WTC11 (cell line): ENCODE measurements around the gene SYNPO2. TPM values are rescaled to one million over a fixed set of nuclear protein-coding genes. Genes with fewer than 3 reads are reported as not detected.
A peak's percentile ranks its signal among the peaks of the same experiment; 100 is the strongest.

Experiments used
- ATAC-seq: fragments of 200-7000 bp; cut with Tn5 transposase; 2 replicates; pipeline ENCODE4 v1.10.0; 2021; ENCODE audit warnings: mild to moderate bottlenecking, moderate library complexity
- CTCF ChIA-PET: fragments of 300-600 bp; sonication (Branson Sonifier 250); formaldehyde crosslinking; loops from one replicate; lab custom pipeline; 2021; ENCODE audit warnings: antibody characterized with exemption; lab: Charles Lee
- POLR2A ChIA-PET: fragments of 350-600 bp; sonication (Branson Sonifier 250); formaldehyde crosslinking; loops from one replicate; lab custom pipeline; 2021; ENCODE audit warnings: antibody characterized with exemption; lab: Charles Lee
- DNase-seq: peaks from one replicate; pipeline ENCODE4 v3.0.0; 2021; ENCODE audit warnings: low spot score
- H3K27ac Mint-ChIP-seq: 2 replicates; pipeline ENCODE4 v1.8.0; 2021; ENCODE audit warnings: mixed read lengths
- H3K27me3 Mint-ChIP-seq: 2 replicates; pipeline ENCODE4 v1.8.0; 2021; ENCODE audit warnings: low read depth, mild to moderate bottlenecking, moderate library complexity, mixed read lengths
- H3K36me3 Mint-ChIP-seq: 2 replicates; pipeline ENCODE4 v1.8.0; 2021; ENCODE audit warnings: mixed read lengths
- H3K4me1 Mint-ChIP-seq: 2 replicates; pipeline ENCODE4 v1.8.0; 2022; ENCODE audit warnings: mixed read lengths
- H3K4me3 Mint-ChIP-seq: 2 replicates; pipeline ENCODE4 v1.8.0; 2021; ENCODE audit warnings: mild to moderate bottlenecking, moderate library complexity, mixed read lengths
- H3K9me3 Mint-ChIP-seq: 2 replicates; pipeline ENCODE4 v1.8.0; 2021; ENCODE audit warnings: mixed read lengths
- CBFB ChIP-seq: sonication (generic); formaldehyde crosslinking; IDR thresholded peaks from 2 replicates; pipeline ENCODE4 v1.8.1; 2022; ENCODE audit warnings: mild to moderate bottlenecking, low read depth, missing genetic modification reagents
- JUN ChIP-seq: sonication (generic); formaldehyde crosslinking; IDR thresholded peaks from 2 replicates; pipeline ENCODE4 v1.8.0; 2023; ENCODE audit warnings: mild to moderate bottlenecking, missing genetic modification reagents
- NFE2L1 ChIP-seq: sonication (generic); formaldehyde crosslinking; IDR thresholded peaks from 2 replicates; pipeline ENCODE4 v1.8.1; 2023; ENCODE audit warnings: missing genetic modification reagents
- RORB ChIP-seq: fragments of 250-450 bp; sonication (Bioruptor Pico); IDR thresholded peaks from 2 replicates; pipeline ENCODE4 v1.9.0; 2021; ENCODE audit warnings: mild to moderate bottlenecking
- SOX15 ChIP-seq: fragments of 250-450 bp; sonication (Bioruptor Pico); IDR thresholded peaks from 2 replicates; pipeline ENCODE4 v1.9.0; 2021; ENCODE audit warnings: mild to moderate bottlenecking
- ZBTB21 ChIP-seq: sonication (generic); formaldehyde crosslinking; IDR thresholded peaks from 2 replicates; pipeline ENCODE4 v1.8.1; 2023; ENCODE audit warnings: mild to moderate bottlenecking, missing genetic modification reagents, borderline replicate concordance
- ZNF671 ChIP-seq: fragments of 250-450 bp; sonication (Bioruptor Pico); IDR thresholded peaks from 2 replicates; pipeline ENCODE4 v1.8.0; 2021; ENCODE audit warnings: mild to moderate bottlenecking
- total RNA-seq: library from RNA; stranded (reverse); gene quantifications from 3 replicates; pipeline ENCODE4 v1.2.3, GENCODE V29; 2021
- TF ChIP-seq, protein P1 (sequence below): sonication (generic); formaldehyde crosslinking; IDR thresholded peaks from 2 replicates; pipeline ENCODE4 v1.8.1; 2023; ENCODE audit warnings: mild to moderate bottlenecking, missing genetic modification reagents
- TF ChIP-seq, protein P2 (sequence below): sonication (generic); formaldehyde crosslinking; IDR thresholded peaks from 2 replicates; pipeline ENCODE4 v1.8.0; 2022; ENCODE audit warnings: mild to moderate bottlenecking, missing genetic modification reagents
- TF ChIP-seq, protein P3 (sequence below): fragments of 250-450 bp; sonication (Bioruptor Pico); IDR thresholded peaks from 2 replicates; pipeline ENCODE4 v1.9.0; 2021; ENCODE audit warnings: moderate library complexity, mild to moderate bottlenecking, inconsistent platforms, borderline replicate concordance
- TF ChIP-seq, protein P4 (sequence below): sonication (generic); formaldehyde crosslinking; IDR thresholded peaks from 2 replicates; pipeline ENCODE4 v1.8.0; 2023; ENCODE audit warnings: missing genetic modification reagents, mild to moderate bottlenecking, borderline replicate concordance
- TF ChIP-seq, protein P5 (sequence below): fragments of 250-450 bp; sonication (Bioruptor Pico); IDR thresholded peaks from 2 replicates; pipeline ENCODE4 v1.9.0; 2021; ENCODE audit warnings: mild to moderate bottlenecking

The SYNPO2 gene
- total RNA-seq, 1 experiment from 2014 or later = 1.9 TPM

DNA sequence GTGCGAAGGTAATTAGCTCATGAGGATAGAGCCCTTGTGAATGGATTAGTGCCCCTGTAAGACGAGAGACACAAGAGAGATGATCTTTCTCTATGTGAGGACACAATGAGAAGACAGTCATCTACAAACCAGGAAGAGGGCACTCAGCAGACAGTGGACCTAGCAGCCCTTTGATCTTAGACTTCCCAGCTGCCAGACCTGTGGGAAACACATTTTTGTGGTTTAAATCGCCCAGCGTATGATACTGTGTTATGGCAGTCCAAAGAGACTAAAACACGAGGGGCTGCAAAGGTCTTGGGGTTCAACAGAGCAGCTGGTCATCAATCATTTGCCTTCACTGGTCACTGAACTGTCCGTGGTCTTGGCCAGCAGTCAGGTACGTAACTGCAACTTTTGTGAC is 9.2 kb upstream of the SYNPO2 start (continued):
- no peak for TF ChIP-seq ZNF671 (CRISPR knock-in tag)

DNA sequence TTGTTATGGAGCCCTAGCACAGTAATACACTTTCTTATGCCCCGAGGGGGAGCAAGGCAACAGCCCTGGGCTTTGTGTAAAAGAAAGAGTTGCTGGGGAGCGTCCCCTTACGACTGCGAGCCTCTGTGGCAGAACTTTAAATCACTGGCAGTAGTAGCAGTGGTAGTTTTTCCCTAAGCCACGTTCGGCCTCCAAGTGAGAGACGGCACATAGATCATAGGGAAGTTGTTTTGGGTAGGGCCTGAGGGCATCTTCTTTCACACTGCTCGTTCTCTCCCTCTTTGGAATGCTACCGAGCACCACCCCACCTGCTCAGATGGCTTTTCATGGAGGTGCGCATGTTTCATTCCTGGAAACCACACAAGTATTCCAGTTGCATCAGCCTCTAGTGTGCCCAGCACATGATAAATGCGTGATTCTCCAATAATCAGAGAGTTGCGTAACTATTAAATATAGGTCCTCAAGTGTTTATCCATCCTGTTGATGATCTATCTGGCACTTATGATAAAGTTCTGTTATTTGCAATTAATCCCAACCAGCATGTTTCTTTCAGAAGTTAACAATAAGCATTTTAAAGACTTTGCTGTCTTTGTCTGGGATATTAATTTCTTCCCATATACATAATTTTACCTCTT is 7.0 kb upstream of the SYNPO2 start:
- TF ChIP-seq, protein P1, sequence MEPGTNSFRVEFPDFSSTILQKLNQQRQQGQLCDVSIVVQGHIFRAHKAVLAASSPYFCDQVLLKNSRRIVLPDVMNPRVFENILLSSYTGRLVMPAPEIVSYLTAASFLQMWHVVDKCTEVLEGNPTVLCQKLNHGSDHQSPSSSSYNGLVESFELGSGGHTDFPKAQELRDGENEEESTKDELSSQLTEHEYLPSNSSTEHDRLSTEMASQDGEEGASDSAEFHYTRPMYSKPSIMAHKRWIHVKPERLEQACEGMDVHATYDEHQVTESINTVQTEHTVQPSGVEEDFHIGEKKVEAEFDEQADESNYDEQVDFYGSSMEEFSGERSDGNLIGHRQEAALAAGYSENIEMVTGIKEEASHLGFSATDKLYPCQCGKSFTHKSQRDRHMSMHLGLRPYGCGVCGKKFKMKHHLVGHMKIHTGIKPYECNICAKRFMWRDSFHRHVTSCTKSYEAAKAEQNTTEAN (CRISPR knock-in tag) = no peak
- TF ChIP-seq, protein P2, sequence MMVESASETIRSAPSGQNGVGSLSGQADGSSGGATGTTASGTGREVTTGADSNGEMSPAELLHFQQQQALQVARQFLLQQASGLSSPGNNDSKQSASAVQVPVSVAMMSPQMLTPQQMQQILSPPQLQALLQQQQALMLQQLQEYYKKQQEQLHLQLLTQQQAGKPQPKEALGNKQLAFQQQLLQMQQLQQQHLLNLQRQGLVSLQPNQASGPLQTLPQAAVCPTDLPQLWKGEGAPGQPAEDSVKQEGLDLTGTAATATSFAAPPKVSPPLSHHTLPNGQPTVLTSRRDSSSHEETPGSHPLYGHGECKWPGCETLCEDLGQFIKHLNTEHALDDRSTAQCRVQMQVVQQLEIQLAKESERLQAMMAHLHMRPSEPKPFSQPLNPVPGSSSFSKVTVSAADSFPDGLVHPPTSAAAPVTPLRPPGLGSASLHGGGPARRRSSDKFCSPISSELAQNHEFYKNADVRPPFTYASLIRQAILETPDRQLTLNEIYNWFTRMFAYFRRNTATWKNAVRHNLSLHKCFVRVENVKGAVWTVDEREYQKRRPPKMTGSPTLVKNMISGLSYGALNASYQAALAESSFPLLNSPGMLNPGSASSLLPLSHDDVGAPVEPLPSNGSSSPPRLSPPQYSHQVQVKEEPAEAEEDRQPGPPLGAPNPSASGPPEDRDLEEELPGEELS (CRISPR knock-in tag) = no peak
- TF ChIP-seq ZBTB21 (CRISPR knock-in tag) = no peak
- H3K27ac Mint-ChIP-seq = peak overlapping the region; percentile 73; the same call in 1 of the 2 replicates
- no peaks in the 10 kb centered on the region for H3K27me3 Mint-ChIP-seq
- H3K4me3 Mint-ChIP-seq = no peak overlapping the region
- peaks cover 14% of the 10 kb centered on the region for H3K4me1 Mint-ChIP-seq
- CTCF ChIA-PET = no interaction called here
- peaks cover 22% of the 10 kb centered on the region for H3K9me3 Mint-ChIP-seq
- peaks cover 20% of the 10 kb centered on the region for H3K36me3 Mint-ChIP-seq
- POLR2A ChIA-PET = no interaction called here
- ATAC-seq = peak; percentile 50
- DNase-seq = no peak

DNA sequence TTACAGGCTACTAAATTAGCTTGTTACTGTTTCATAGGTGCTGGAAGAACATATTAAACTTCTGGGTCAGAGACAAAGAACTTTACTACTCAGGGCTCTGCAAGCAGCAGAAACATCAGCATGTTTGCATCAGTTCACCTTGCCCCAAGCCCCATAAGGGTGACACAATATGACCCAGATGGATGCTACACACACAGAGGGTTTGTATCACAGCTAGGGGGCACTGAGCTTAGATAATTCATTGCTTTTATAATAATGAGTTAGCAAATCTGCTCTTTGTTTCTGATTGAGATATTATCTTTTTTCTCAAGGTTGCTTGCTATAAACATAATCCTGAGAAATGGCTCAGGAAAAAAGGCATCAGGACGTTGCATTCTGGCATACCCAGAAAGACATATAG is 4.8 kb upstream of the SYNPO2 start:
- Mint-ChIP-seq H3K27ac (no peak overlapping the region), H3K9me3 (peaks cover 5% of the 10 kb centered on the region), H3K4me1 (peaks cover 22% of the 10 kb centered on the region)
- TF ChIP-seq, protein P3, sequence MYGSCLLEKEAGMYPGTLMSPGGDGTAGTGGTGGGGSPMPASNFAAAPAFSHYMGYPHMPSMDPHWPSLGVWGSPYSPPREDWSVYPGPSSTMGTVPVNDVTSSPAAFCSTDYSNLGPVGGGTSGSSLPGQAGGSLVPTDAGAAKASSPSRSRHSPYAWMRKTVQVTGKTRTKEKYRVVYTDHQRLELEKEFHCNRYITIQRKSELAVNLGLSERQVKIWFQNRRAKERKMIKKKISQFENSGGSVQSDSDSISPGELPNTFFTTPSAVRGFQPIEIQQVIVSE = no peak
- TF ChIP-seq, all 79 proteins: peak for 0
- no peak for DNase-seq
- ChIA-PET POLR2A (no interaction called here), CTCF (interaction anchor here (0.6 to 2.2 kb wide), 12 partner anchors 10 to 112 kb away, joined by 3 to 10 read pairs (median 4); no protein-coding TSS in a partner anchor)
- H3K4me3 Mint-ChIP-seq = no peak overlapping the region
- H3K27me3 Mint-ChIP-seq = no peaks in the 10 kb centered on the region; the same call in 1 of the 2 replicates
- peaks cover 3% of the 10 kb centered on the region for H3K36me3 Mint-ChIP-seq
- ATAC-seq = peak; percentile 29

DNA sequence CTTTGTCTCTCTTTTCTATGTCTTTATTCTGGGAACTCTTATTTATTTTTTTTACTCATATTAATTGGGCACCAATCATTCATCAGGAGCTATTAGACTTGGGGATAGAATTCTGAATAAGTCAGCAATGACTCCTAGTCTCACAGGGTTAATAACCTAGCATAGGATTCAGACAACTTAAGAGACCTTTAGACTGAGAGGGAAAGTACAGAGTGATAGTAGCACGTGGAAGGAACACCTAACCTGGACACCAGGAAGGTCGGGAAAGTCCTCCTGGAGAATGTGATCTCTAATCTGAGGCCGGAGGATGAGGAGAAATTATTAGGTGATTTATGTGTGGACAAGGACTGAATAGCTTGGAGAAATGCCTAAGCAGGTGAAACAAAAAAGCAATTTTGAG is 3.9 kb upstream of the SYNPO2 start:
- no peaks in the 10 kb centered on the region; the same call in 1 of the 2 replicates for H3K27me3 Mint-ChIP-seq
- no peak overlapping the region for H3K27ac Mint-ChIP-seq
- no peaks in the 10 kb centered on the region for H3K36me3 Mint-ChIP-seq
- DNase-seq (no peak), ATAC-seq (no peak)
- ChIA-PET POLR2A (interaction anchor here (0.5 kb wide), 1 partner anchor 315 kb away, joined by 3 read pairs; no protein-coding TSS in a partner anchor), CTCF (interaction anchor here (0.9 to 2.2 kb wide), 9 partner anchors 10 to 113 kb away, joined by 3 to 10 read pairs (median 7); no protein-coding TSS in a partner anchor)
- H3K4me1 Mint-ChIP-seq = peaks cover 28% of the 10 kb centered on the region
- H3K4me3 Mint-ChIP-seq = no peak overlapping the region
- H3K9me3 Mint-ChIP-seq = no peaks in the 10 kb centered on the region
- no peak for TF ChIP-seq RORB (CRISPR knock-in tag)
- TF ChIP-seq NFE2L1 (CRISPR knock-in tag) = no peak
- TF ChIP-seq, protein P4, sequence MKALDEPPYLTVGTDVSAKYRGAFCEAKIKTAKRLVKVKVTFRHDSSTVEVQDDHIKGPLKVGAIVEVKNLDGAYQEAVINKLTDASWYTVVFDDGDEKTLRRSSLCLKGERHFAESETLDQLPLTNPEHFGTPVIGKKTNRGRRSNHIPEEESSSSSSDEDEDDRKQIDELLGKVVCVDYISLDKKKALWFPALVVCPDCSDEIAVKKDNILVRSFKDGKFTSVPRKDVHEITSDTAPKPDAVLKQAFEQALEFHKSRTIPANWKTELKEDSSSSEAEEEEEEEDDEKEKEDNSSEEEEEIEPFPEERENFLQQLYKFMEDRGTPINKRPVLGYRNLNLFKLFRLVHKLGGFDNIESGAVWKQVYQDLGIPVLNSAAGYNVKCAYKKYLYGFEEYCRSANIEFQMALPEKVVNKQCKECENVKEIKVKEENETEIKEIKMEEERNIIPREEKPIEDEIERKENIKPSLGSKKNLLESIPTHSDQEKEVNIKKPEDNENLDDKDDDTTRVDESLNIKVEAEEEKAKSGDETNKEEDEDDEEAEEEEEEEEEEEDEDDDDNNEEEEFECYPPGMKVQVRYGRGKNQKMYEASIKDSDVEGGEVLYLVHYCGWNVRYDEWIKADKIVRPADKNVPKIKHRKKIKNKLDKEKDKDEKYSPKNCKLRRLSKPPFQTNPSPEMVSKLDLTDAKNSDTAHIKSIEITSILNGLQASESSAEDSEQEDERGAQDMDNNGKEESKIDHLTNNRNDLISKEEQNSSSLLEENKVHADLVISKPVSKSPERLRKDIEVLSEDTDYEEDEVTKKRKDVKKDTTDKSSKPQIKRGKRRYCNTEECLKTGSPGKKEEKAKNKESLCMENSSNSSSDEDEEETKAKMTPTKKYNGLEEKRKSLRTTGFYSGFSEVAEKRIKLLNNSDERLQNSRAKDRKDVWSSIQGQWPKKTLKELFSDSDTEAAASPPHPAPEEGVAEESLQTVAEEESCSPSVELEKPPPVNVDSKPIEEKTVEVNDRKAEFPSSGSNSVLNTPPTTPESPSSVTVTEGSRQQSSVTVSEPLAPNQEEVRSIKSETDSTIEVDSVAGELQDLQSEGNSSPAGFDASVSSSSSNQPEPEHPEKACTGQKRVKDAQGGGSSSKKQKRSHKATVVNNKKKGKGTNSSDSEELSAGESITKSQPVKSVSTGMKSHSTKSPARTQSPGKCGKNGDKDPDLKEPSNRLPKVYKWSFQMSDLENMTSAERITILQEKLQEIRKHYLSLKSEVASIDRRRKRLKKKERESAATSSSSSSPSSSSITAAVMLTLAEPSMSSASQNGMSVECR = no peak
- no peak for TF ChIP-seq JUN
- no peak for TF ChIP-seq CBFB (CRISPR knock-in tag)
- TF ChIP-seq, protein P3 = no peak
- no peak for TF ChIP-seq SOX15 (CRISPR knock-in tag)
- TF ChIP-seq, protein P5, sequence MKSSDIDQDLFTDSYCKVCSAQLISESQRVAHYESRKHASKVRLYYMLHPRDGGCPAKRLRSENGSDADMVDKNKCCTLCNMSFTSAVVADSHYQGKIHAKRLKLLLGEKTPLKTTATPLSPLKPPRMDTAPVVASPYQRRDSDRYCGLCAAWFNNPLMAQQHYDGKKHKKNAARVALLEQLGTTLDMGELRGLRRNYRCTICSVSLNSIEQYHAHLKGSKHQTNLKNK (CRISPR knock-in tag) = no peak
